Measurements from ENCODE around the gene ALKBH6. TPM values are rescaled to one million over a fixed set of nuclear protein-coding genes. Genes with fewer than 3 reads are reported as not detected.

ALKBH6 gene
- total and polyA plus RNA-seq, 2 experiments from 2014 or later = 33.6 to 51.4 TPM

DNA sequence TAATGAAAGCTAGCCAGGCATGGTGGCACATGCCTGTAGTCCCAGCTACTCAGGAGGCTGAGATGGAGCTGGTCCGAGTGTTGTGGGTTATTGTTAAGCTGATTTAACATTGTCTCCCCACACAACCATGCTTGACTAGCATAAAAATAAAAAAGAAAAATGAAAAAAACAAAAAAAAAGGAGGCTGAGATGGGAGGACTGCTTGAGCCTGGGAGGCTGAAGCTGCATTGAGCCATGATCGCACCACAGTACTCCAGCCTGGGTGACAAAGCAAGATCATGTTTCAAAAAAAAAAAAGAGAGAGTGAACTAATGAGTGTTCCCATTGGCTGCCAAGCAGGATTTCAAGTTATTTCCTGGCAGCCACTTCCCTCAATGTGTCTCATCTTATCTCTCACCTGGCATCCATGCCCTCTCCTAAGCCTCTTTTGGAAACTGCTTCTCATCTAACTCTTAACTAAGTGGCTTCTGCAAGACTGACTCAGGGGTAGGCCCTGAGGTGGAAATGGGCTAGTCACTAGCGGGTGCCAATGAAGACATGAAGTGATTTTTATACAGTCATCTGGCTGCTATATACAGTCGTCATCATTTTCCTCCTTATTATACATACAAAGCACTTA is 35.2 kb upstream of the ALKBH6 start:
- Histone ChIP-seq H3K79me2 (replicated peaks; ENCODE audit: insufficient read depth) (peaks cover 8% of the 10 kb centered on the region; the same call in 1 of the 2 replicates), H3K4me1 (ENCODE audit: insufficient read depth) (peaks cover 10% of the 10 kb centered on the region; the same call in 1 of the 2 replicates), H4K20me1 (replicated peaks; ENCODE audit: insufficient read depth) (peaks cover under 1% of the 10 kb centered on the region; the same call in 1 of the 2 replicates), H3F3A (replicated peaks; ENCODE audit: low read depth) (0 out of 2 replicates have a peak, but pooled peaks cover 5% of the 10 kb centered on the region), H2AFZ (no peak overlapping the region), H3K4me2 (no peak overlapping the region), H3K9me2 (ENCODE audit: insufficient read depth) (0 out of 2 replicates have a peak, but pooled peaks cover 2% of the 10 kb centered on the region), H3K4me3 (no peak overlapping the region), H3K27ac (ENCODE audit: low read depth) (no peak overlapping the region), H3K36me3 (ENCODE audit: insufficient read depth) (no peaks in the 10 kb centered on the region; the same call in 1 of the 2 replicates), H3K27me3 (ENCODE audit: insufficient read depth) (no peaks in the 10 kb centered on the region)
- H3K4me1 Mint-ChIP-seq = peaks cover 17% of the 10 kb centered on the region
- ATAC-seq (no peak), DNase-seq (ENCODE audit: low spot score) (no peak)
- no peak for TF ChIP-seq REST (IDR thresholded peaks at IDR 0.05; ENCODE audit: unreplicated experiment)
- TF ChIP-seq CREB1 (CRISPR knock-in tag; IDR thresholded peaks at IDR 0.05; ENCODE audit: low read depth) = no peak
- TF ChIP-seq NANOG (IDR thresholded peaks at IDR 0.05; ENCODE audit: borderline replicate concordance) = no peak
- TF ChIP-seq EZH2phosphoT487 (IDR thresholded peaks at IDR 0.05; ENCODE audit: unreplicated experiment) = no peak
- no peak for TF ChIP-seq POLR2AphosphoS5 (IDR thresholded peaks at IDR 0.05; ENCODE audit: low read depth)
- TF ChIP-seq, protein P1, sequence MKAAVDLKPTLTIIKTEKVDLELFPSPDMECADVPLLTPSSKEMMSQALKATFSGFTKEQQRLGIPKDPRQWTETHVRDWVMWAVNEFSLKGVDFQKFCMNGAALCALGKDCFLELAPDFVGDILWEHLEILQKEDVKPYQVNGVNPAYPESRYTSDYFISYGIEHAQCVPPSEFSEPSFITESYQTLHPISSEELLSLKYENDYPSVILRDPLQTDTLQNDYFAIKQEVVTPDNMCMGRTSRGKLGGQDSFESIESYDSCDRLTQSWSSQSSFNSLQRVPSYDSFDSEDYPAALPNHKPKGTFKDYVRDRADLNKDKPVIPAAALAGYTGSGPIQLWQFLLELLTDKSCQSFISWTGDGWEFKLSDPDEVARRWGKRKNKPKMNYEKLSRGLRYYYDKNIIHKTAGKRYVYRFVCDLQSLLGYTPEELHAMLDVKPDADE (IDR thresholded peaks at IDR 0.05) = no peak
- TF ChIP-seq ZNF114 (CRISPR knock-in tag; IDR thresholded peaks at IDR 0.05) = no peak
- TF ChIP-seq ZNF462 (CRISPR knock-in tag; IDR thresholded peaks at IDR 0.05) = no peak
- no peak for TF ChIP-seq EZH2 (IDR thresholded peaks at IDR 0.05; ENCODE audit: low read depth, unreplicated experiment)
- TF ChIP-seq ZNF331 (CRISPR knock-in tag; IDR thresholded peaks at IDR 0.05; ENCODE audit: low read depth) = no peak
- TF ChIP-seq, protein P2, sequence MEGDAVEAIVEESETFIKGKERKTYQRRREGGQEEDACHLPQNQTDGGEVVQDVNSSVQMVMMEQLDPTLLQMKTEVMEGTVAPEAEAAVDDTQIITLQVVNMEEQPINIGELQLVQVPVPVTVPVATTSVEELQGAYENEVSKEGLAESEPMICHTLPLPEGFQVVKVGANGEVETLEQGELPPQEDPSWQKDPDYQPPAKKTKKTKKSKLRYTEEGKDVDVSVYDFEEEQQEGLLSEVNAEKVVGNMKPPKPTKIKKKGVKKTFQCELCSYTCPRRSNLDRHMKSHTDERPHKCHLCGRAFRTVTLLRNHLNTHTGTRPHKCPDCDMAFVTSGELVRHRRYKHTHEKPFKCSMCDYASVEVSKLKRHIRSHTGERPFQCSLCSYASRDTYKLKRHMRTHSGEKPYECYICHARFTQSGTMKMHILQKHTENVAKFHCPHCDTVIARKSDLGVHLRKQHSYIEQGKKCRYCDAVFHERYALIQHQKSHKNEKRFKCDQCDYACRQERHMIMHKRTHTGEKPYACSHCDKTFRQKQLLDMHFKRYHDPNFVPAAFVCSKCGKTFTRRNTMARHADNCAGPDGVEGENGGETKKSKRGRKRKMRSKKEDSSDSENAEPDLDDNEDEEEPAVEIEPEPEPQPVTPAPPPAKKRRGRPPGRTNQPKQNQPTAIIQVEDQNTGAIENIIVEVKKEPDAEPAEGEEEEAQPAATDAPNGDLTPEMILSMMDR (conservative IDR thresholded peaks at IDR 0.05; ENCODE audit: low read depth in 2 of 2) = no peak
- H3K9me3 Mint-ChIP-seq = no peaks in the 10 kb centered on the region; the same call in 2 of the 3 replicates
- no peak overlapping the region; the same call in 2 of the 3 replicates for H3K4me3 Mint-ChIP-seq
- H3K27ac Mint-ChIP-seq = no peak overlapping the region
- peaks cover 11% of the 10 kb centered on the region for H3K27me3 Mint-ChIP-seq (ENCODE audit: insufficient read depth, low read depth, poor library complexity)
- 0 out of 3 replicates have a peak, but pooled peaks cover 3% of the 10 kb centered on the region for H3K36me3 Mint-ChIP-seq (ENCODE audit: low read depth)
